Neural progenitor cell (in vitro differentiated cells): Measurements from ENCODE around the gene KIAA1549. TPM values are rescaled to one million over a fixed set of nuclear protein-coding genes. Genes with fewer than 3 reads are reported as not detected.

Source experiments
- DNase-seq: peaks from one replicate; pipeline ENCODE4 v3.0.0-alpha.2; 2016; ENCODE audit warnings: low spot score
- H2AFZ ChIP-seq: fragments of 200-600 bp; sonication (generic); replicated peaks from 2 replicates; pipeline ENCODE4 v1.6.1; 2016; ENCODE audit warnings: antibody characterized with exemption
- H3F3A ChIP-seq: fragments of 200-600 bp; sonication (generic); 2 replicates; pipeline ENCODE4 v1.6.1; 2016; ENCODE audit warnings: antibody characterized with exemption, low read depth
- H3K27ac ChIP-seq: fragments of 200-600 bp; sonication (generic); 2 replicates; pipeline ENCODE4 v1.5.1; 2016; ENCODE audit warnings: mild to moderate bottlenecking
- H3K27me3 ChIP-seq: fragments of 200-600 bp; sonication (generic); 2 replicates; pipeline ENCODE4 v1.6.1; 2016; ENCODE audit warnings: mild to moderate bottlenecking, moderate library complexity
- H3K36me3 ChIP-seq: fragments of 200-600 bp; sonication (generic); 2 replicates; pipeline ENCODE4 v1.5.1; 2016
- H3K4me1 ChIP-seq: fragments of 200-600 bp; sonication (generic); 2 replicates; pipeline ENCODE4 v1.6.1; 2016; ENCODE audit warnings: mixed run types
- H3K4me2 ChIP-seq: fragments of 200-600 bp; sonication (generic); 2 replicates; pipeline ENCODE4 v1.6.1; 2016
- H3K4me3 ChIP-seq: fragments of 200-600 bp; sonication (generic); 2 replicates; pipeline ENCODE4 v1.5.1; 2016
- H3K79me2 ChIP-seq: fragments of 200-600 bp; sonication (generic); 2 replicates; pipeline ENCODE4 v1.6.1; 2016; ENCODE audit warnings: low read depth
- H3K9ac ChIP-seq: fragments of 200-600 bp; sonication (generic); 2 replicates; pipeline ENCODE4 v1.6.1; 2016
- H3K9me3 ChIP-seq: fragments of 200-600 bp; sonication (generic); 2 replicates; pipeline ENCODE4 v1.5.1; 2016; ENCODE audit warnings: low read depth
- H4K20me1 ChIP-seq: fragments of 200-600 bp; sonication (generic); 2 replicates; pipeline ENCODE4 v1.6.1; 2016; ENCODE audit warnings: low read depth
- H3K27ac Mint-ChIP-seq: 3 replicates; pipeline ENCODE4 v1.8.0; 2021; ENCODE audit warnings: mixed read lengths
- H3K27me3 Mint-ChIP-seq: 2 replicates; pipeline ENCODE4 v1.8.0; 2022; ENCODE audit warnings: low read depth, mild to moderate bottlenecking, inconsistent platforms, moderate library complexity, mixed read lengths; ENCODE audit not compliant: insufficient read depth
- H3K36me3 Mint-ChIP-seq: 3 replicates; pipeline ENCODE4 v1.8.0; 2021; ENCODE audit warnings: mixed read lengths
- H3K4me1 Mint-ChIP-seq: 3 replicates; pipeline ENCODE4 v1.8.0; 2021; ENCODE audit warnings: mixed read lengths
- H3K4me3 Mint-ChIP-seq: 3 replicates; pipeline ENCODE4 v1.8.0; 2021; ENCODE audit warnings: mild to moderate bottlenecking, moderate library complexity, mixed read lengths
- H3K9me3 Mint-ChIP-seq: 3 replicates; pipeline ENCODE4 v1.8.0; 2020; ENCODE audit warnings: mixed read lengths
- EZH2 ChIP-seq: fragments of 200-600 bp; sonication (generic); IDR thresholded peaks from 2 replicates; pipeline ENCODE4 v1.6.1; 2017; ENCODE audit warnings: antibody characterized with exemption, mild to moderate bottlenecking, moderate library complexity
- EZH2phosphoT487 ChIP-seq: fragments of 200-600 bp; sonication (generic); IDR thresholded peaks from 2 replicates; pipeline ENCODE4 v1.6.1; 2017; ENCODE audit warnings: antibody characterized with exemption
- total RNA-seq: library from RNA; depleted of rRNA; stranded (reverse); fragments of >200 nt; gene quantifications from 2 replicates; pipeline ENCODE4 v1.2.3, GENCODE V29; 2015; ENCODE audit warnings: low replicate concordance
- TF ChIP-seq, protein P1 (sequence below): fragments of 200-600 bp; sonication (generic); IDR thresholded peaks from 2 replicates; pipeline ENCODE4 v1.5.1; 2017; ENCODE audit warnings: antibody characterized with exemption, mild to moderate bottlenecking

The KIAA1549 gene
- total RNA-seq, 1 donor from 2014 or later: 4.8 TPM

DNA sequence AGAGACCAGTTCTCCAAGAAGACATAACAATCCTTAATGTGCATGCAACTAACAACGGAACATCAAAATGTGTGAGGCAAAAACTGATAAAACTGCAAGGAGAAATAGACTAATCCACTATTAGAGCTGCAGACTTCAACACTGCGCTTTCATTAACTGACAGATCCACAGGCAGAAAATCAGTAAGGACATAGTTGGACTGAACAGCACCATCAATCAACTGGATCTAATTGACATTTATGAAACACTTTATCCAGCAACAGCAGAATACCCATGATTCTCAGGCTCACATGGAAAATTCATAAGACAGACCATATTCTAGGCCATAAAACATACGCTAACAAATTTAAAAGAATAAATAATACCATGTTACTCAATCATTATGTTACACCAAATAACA lies 161.6 kb downstream of the KIAA1549 start:
- H3K4me3 ChIP-seq: no peak overlapping the region
- no peaks in the 10 kb centered on the region for H3K79me2 ChIP-seq
- H3K4me3 Mint-ChIP-seq: no peak overlapping the region
- no peak overlapping the region for H3K9ac ChIP-seq
- H3K27me3 ChIP-seq: no peaks in the 10 kb centered on the region
- no peaks in the 10 kb centered on the region for H3K36me3 ChIP-seq
- no peaks in the 10 kb centered on the region for H3K4me1 ChIP-seq
- no peaks in the 10 kb centered on the region for H3K9me3 ChIP-seq
- H2AFZ ChIP-seq: no peak overlapping the region
- H3K27ac Mint-ChIP-seq: no peak overlapping the region
- no peak overlapping the region for H3K4me2 ChIP-seq
- no peak overlapping the region for H3K27ac ChIP-seq
- TF ChIP-seq EZH2 (no peak), EZH2phosphoT487 (no peak)
- TF ChIP-seq, protein P1, sequence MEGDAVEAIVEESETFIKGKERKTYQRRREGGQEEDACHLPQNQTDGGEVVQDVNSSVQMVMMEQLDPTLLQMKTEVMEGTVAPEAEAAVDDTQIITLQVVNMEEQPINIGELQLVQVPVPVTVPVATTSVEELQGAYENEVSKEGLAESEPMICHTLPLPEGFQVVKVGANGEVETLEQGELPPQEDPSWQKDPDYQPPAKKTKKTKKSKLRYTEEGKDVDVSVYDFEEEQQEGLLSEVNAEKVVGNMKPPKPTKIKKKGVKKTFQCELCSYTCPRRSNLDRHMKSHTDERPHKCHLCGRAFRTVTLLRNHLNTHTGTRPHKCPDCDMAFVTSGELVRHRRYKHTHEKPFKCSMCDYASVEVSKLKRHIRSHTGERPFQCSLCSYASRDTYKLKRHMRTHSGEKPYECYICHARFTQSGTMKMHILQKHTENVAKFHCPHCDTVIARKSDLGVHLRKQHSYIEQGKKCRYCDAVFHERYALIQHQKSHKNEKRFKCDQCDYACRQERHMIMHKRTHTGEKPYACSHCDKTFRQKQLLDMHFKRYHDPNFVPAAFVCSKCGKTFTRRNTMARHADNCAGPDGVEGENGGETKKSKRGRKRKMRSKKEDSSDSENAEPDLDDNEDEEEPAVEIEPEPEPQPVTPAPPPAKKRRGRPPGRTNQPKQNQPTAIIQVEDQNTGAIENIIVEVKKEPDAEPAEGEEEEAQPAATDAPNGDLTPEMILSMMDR: no peak
- no peaks in the 10 kb centered on the region for H3K4me1 Mint-ChIP-seq
- no peaks in the 10 kb centered on the region for H3K27me3 Mint-ChIP-seq
- no peaks in the 10 kb centered on the region for H3F3A ChIP-seq
- H4K20me1 ChIP-seq: no peaks in the 10 kb centered on the region
- no peaks in the 10 kb centered on the region for H3K36me3 Mint-ChIP-seq
- H3K9me3 Mint-ChIP-seq: no peaks in the 10 kb centered on the region
- no peak for DNase-seq

DNA sequence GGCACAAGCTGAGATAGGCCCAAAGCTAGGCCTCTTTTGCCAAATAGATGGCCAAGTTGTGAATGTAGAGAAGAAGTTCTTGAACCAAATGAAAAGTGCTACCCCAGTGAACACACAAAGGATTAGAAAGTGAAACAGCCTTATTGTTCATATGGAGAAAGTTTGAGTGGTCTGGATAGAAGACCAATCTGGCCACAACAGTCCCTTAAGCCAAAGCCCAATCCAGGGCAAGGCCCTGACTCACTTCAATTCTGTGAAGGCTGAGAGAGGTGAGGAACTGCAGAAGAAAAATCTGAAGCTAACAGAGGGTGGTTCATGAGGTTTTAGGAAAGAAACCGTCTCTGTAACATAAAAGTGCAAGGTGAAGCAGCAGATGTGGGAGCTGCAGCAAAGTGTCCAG lies 164.5 kb downstream of the KIAA1549 start:
- Mint-ChIP-seq H3K4me3 (no peak overlapping the region), H3K27ac (no peak overlapping the region), H3K27me3 (no peaks in the 10 kb centered on the region), H3K4me1 (no peaks in the 10 kb centered on the region), H3K36me3 (no peaks in the 10 kb centered on the region), H3K9me3 (no peaks in the 10 kb centered on the region)
- Histone ChIP-seq H3K9ac (no peak overlapping the region), H3F3A (no peaks in the 10 kb centered on the region), H4K20me1 (no peaks in the 10 kb centered on the region), H3K27ac (no peak overlapping the region), H3K4me3 (no peak overlapping the region), H3K27me3 (no peaks in the 10 kb centered on the region), H3K9me3 (no peaks in the 10 kb centered on the region), H3K79me2 (no peaks in the 10 kb centered on the region), H2AFZ (no peak overlapping the region), H3K4me2 (no peak overlapping the region), H3K36me3 (no peaks in the 10 kb centered on the region), H3K4me1 (no peaks in the 10 kb centered on the region)
- DNase-seq: no peak
- TF ChIP-seq, protein P1: no peak

DNA sequence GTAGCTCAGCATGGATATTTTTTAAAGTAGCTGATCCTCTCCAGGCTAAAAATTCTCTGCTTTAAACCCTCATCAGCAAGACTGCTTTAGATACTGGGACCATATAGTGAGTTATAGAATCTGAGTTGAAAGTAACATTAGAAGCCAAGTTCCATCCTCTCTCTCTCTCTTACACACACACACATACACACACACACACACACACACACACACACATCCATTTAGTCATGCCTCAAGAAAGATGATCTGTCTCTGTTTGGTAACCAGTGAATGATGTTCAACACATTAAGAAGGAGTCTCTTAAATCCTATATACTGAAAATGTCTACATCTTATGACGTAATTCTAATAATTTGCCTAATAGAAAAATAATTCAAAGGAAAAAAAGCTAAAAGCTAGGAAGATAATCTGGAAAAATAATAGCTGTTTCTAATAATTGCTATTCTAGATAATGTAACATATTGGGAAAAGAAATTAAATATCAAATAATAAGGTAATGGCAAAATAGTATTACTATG lies 166.3 kb downstream of the KIAA1549 start:
- no peak overlapping the region for H3K4me3 Mint-ChIP-seq
- no peaks in the 10 kb centered on the region for H3K27me3 Mint-ChIP-seq
- Histone ChIP-seq H3F3A (no peaks in the 10 kb centered on the region), H4K20me1 (no peaks in the 10 kb centered on the region), H3K36me3 (no peaks in the 10 kb centered on the region), H3K4me2 (no peak overlapping the region), H3K79me2 (no peaks in the 10 kb centered on the region), H3K27ac (no peak overlapping the region), H2AFZ (no peak overlapping the region), H3K4me1 (no peaks in the 10 kb centered on the region), H3K27me3 (no peaks in the 10 kb centered on the region), H3K4me3 (no peak overlapping the region), H3K9me3 (no peaks in the 10 kb centered on the region), H3K9ac (no peak overlapping the region)
- no peak overlapping the region for H3K27ac Mint-ChIP-seq
- no peaks in the 10 kb centered on the region for H3K36me3 Mint-ChIP-seq
- no peaks in the 10 kb centered on the region for H3K9me3 Mint-ChIP-seq
- DNase-seq: no peak
- H3K4me1 Mint-ChIP-seq: no peaks in the 10 kb centered on the region
- no peak for TF ChIP-seq EZH2
- no peak for TF ChIP-seq EZH2phosphoT487
- TF ChIP-seq, protein P1: no peak
